SH-SY5Y (cell line): ENCODE data around the gene RPL7A.

ENCODE experiments used
- GATA2 ChIP-seq: IDR thresholded peaks from 2 replicates; pipeline ENCODE4 v1.6.1; 2011; ENCODE audit warnings: mild to moderate bottlenecking, low read depth, low read length
- GATA3 ChIP-seq: IDR thresholded peaks from 2 replicates; pipeline ENCODE4 v1.6.1; 2011; ENCODE audit warnings: low read depth, mild to moderate bottlenecking, low read length, moderate library complexity

RPL7A gene

DNA sequence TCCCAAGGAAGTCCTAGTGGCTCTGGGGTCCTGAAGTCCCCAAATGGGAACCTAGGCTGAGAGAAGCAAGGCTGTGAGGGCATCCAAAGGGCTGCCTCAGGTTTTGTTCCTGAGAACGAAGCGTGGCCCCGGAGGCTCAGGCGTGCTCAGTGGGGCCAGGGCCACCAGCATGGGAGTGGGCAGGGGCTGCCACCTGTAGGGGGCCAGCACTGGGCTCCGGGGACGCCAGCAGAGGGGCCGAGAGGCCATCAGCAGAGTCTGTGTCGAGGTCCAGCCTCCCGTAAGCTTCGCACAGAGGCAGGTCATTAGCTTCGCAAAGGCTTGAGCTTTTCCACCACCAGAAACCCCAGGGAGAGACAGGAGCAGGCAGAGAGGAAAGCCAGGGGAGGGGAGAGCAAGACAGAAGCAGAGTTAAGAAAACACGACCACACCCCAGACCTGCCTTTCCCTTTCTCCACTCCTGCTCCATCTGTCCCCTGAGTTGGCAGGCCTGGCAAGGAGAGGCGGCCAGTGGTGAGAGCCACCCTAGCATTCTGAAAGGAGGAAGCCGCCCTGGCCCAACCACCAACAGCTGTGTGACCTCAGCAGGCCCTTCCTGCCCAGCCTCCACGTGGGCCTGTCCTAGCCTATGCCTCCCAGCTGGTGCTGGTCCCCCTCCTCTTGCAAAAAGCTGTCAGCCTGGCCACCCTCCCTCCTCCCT, 6.5 kb upstream of the RPL7A start:
- TF ChIP-seq GATA2 (no peak), GATA3 (no peak)

DNA sequence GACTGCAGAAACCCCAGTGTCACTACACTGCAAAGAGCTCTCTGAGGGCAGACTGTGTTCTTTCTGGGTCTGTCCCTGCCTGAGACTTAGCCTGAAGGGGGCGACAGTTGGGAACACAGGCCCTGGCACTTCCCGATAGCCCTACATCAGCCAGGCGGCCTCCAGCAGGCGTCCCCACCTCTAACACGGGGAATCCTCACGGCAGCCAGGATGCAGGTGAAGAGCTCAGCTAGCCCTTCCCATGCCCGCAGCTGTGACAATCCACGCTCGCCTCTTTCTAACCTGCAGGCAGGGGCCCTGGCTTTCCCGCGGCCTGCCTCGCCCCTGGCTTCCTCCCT, 6.0 kb upstream of the RPL7A start:
- TF ChIP-seq GATA3 (no peak), GATA2 (no peak)

DNA sequence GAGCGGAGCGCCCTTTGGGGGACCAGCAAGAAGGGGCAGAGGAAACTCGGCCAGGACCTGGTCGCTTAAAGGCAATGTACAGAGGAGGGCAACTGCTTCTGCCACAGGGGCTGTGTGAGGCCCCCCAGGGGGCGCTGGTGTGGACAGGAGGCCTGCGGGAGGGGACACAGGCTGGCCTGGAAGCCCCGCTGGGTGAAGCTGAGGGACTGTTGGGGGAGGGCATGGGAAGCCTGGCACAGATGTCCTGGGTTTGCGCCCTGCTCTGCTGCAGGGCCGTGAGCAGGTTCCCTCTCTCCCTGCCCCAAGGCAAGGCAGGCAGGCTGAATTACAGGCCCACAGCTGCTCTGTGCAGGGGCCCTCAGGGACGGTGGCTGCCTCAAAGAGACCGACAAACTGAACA, 5.4 kb upstream of the RPL7A start:
- TF ChIP-seq GATA2: no peak
- no peak for TF ChIP-seq GATA3

DNA sequence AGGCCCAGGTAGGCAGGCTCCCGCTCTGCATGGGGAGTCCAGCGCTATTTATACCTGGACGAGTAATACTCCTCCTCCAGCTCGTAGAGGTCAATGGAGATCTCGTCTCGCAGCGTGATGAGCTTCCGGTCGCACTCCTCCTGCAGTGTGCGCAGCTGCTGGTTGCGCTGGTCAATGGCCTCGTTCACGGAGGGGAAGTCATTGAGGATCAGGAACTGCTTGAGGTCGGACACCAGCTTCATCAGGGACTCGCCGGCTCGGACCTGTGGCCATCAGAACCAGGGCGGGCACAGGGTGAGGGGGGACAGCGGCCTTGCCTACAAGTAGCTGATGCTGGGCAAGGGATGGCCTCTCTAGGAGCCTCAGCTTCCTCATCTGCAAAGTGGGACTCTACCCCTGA, 3.9 kb upstream of the RPL7A start:
- TF ChIP-seq GATA3: no peak

DNA sequence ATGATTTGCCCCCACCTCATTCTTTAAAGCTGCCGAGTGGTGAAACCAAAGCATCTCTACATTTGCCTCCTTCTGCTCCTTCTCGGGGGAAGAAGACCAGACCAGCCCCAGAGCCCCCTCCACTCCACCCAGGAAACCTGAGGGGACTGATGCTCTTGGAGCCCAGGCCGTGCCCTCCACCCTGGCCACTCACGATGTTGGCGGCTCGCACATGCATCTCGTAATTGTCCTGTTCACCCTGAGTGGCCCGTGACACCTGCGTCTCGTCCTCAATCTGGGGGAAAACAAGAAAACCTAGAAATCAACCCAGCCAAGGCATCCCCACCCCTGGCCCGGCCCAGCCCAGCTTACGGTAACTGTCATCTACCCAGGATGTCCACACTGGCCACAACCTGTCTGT, 3.0 kb upstream of the RPL7A start:
- TF ChIP-seq GATA3 (no peak), GATA2 (no peak)

DNA sequence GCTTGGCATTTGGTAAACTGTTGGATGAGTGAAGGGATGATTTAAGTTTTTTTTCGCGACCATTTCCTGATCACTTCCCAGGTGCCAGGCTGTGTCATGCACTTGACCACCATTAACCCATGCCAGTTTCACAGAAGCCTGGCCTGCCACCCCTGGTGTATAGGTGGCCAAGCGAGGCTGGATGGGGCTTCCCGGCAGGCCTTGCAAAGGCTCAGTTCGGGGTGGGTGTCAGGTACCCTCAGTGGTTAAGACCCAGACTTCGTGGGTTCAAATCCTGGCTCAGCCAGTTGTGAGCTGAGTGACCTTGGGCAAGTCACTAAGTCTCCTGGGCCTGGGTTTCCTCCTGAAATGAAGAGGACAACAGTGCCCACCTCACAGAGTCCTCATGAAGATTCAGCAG, 2.4 kb upstream of the RPL7A start:
- TF ChIP-seq GATA3 (no peak), GATA2 (no peak)

DNA sequence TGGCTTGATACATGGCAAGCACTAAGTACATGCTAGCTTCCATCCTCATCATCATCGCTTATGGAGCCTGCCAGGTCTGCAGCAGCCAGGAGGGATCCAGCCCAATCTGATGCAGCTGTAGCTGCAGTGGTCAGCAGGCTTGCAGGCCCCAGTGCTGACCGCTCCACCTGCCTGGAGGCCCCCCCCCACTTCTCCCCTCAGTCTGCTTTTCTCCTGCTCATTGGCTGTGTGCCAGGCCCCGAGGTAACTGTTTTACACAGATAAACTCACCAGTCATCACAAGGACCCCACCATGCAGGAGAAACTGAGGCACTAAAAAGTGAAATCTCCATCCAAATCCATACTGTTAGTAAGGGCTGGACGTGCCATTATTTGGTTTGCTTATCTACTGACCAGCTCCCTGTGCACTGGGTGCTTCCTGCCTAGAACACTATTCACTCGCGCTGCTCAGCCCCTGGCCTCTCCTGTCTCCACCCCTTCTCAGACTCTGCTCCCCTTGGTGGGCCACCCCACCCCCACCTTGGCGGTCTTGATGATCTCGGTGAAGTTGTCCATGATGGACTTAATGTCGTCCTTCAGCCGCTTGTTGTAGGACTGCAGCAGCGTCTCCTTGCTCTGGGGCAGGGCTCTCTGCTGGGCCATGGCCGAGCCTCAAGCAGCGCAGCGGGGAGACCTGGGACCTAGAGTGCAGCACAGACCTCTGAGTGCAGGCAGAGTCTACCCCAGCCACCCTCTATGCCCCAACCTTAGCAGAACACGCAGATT, 1.8 kb upstream of the RPL7A start:
- TF ChIP-seq GATA2 (no peak), GATA3 (no peak)

DNA sequence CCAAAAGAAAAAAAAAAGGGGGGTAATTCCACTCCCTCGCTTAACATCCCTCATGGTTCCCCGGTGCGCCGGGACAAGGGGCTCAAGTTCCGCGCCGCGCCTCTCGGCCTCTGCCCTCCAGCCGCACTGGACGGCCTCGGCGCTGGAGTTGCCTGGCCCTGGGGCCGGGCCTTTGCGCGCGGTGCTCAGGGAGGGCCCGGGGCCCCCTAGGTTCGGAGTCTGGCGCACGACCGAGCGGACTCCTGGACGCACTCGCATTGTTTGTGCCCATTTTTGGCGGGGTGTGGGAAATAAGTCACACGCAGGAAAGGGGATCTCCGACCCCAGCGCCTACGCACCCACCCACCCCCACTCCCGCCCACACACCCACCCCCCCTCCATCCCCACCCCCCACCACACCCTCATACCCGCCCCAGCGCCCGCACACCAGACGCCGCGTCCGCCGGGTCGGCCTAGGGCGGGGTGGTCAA, 468 bp upstream of the RPL7A start:
- no peak for TF ChIP-seq GATA3
- TF ChIP-seq GATA2: no peak

DNA sequence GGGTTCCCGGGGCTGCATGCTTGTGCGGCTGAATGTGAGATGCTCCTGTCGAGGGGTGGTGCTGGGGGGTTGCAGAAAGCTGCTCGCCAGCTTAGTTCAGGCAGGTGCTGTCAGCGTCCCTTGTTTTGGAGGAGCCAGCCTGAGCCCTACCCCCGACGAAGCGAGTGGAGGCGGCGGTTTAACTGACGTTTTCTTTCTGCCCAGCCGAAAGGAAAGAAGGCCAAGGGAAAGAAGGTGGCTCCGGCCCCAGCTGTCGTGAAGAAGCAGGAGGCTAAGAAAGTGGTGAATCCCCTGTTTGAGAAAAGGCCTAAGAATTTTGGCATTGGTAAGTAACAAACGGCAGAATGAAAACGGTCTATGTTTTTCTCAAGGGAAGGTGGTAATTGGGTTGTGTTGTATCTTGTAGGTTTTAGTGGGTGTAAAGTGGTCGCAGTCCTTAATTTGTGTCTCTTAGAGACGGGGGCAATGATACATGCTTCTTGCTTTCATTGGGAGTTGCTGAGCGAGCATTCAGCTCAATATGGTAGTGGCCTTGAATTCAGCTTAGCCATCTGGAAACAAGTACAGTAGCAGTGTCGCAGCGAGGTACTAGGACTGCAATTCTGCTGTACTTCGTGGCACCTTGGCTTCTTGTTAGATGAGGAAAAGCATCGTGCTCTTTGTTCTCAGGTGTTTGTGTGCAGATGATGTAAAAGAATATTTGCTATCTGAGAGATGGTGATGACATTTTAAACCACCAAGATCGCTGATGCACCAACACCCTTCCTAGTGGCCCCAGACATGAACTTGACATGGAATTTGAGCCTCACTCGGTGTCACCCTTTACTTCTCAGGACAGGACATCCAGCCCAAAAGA, 928 bp downstream of the RPL7A start:
- TF ChIP-seq GATA2 (no peak), GATA3 (no peak)

DNA sequence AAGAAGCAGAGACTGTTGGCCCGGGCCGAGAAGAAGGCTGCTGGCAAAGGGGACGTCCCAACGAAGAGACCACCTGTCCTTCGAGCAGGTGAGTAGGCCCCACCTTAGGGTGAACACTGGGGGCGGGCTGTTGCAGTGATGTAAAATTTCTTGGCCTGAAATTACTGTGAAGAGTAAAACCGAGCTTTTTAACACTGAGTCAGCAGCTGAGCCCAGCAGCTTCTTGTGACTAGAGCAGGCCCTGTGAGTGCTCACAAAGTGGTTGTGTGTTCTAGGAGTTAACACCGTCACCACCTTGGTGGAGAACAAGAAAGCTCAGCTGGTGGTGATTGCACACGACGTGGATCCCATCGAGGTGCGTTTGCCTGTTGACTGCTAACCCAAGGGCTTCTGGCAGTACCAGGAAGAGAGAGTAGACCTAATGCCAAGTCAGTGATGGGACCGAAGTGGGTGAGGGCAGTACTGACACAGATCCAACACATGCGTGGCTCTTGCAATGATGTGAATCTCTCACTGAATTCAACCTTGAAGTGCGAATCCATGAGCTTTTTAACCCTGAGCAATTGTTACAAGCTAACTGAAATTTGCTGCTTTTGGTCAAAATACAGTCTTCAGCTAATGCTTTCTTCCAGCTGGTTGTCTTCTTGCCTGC, 2.1 kb downstream of the RPL7A start:
- TF ChIP-seq GATA2: no peak
- no peak for TF ChIP-seq GATA3

DNA sequence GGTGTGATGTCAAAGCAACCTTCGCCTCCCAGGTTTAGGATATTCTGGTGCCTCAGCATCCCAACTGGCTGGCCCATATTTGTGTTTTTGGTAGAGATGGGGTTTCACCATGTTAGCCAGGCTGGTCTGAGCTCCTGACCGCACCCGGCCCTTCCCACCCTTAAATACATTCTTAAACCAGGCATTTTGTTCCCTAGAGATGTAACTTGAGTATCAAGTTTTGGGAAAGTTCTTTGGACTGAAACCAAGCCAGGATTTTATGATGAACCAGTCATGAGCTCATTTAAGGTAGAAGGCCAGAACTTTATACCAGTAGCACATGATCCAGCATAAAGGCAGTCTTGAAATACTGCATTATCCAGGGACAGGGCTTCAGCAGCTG, 3.5 kb downstream of the RPL7A start:
- TF ChIP-seq GATA2: no peak
- TF ChIP-seq GATA3: no peak

DNA sequence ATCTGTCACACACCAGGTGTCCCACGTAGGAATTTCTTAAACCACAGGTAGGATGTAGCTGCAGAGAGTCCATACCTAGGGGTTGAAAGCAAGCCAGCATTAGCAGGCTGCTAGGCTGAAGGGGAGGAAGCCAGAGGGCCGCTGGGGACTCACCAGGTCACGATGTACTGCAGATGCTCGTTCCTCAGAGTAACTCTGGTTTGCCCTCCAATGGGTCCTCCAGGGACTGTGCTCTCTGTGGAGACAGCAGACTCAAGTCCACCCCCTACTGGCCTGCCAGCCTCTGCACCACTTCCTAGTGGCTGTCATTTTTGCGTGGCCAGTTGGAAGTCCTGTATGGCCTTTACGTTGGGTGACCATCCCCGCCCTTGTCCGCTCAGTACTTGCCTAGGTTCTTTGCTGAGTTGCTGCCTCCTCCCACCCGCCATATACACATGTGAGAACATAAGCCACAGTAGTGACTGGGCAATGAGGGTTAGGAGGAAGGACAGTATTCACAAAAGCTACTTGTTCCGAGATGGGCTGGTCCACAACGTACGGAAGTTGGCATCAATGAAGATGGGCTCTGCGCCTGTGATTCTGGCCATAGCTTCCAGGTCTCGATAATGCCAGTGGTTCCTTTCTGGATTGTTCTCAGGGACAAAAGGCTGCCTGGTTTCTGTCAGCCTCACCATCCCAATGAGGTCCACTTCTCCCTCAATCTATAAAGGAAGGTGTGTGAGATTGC, 4.1 kb downstream of the RPL7A start:
- TF ChIP-seq GATA2 (no peak), GATA3 (no peak)

DNA sequence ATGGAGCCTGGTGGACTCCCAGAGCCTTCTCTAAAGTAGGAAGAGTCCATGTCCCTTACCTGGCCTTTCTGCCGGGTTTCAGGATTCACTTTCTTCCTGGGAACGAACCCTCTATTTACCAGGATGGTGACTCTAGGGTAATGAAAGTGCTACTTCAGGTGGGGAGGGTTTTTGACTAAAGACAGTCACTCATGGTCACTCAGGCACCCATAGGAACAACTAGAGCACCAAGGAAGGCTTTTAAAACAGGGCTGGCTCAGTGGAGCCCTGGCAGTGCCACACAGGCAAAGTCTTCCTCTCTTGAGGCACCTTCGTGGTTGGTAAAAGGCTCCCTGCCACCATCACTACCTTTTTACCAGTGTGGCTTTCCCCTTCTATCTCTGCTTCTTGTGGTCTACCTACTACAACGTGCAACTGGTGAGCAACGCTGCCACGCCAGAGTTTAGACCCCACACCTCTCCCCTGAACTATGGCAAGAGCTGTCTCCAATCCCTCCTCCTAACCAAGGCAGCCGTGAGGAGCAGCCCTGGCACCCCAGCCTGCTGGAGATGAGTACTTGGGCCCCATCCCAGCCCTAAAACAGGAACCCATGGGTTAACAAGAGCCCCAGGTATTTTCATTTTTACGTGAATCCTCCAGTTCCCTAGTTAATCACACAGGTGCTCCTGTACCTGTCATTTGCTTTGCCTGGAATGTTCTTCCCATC, 4.8 kb downstream of the RPL7A start:
- no peak for TF ChIP-seq GATA2
- TF ChIP-seq GATA3: no peak
